Posterior cingulate gyrus (tissue), 11 donors: ENCODE measurements around the gene ALDH3A2.
"Not testable (repeated sequence)": the region's sequence is repeated elsewhere in the genome, so short reads cannot be mapped to it uniquely, and the experiment has no call there.

Experiments used
- DNase-seq, 10 donors: peaks; one replicate each; pipeline versions ENCODE4 v3.0.0 to v3.0.0-alpha.2; 2020 to 2021; ENCODE audit warnings: mixed read lengths in 3 of 10
- intact Hi-C: fragments of 100-400 bp; cut with DNase I; formaldehyde crosslinking; loops from one replicate; pipeline ENCODE4 v1.15.1; 2023

The ALDH3A2 gene

DNA sequence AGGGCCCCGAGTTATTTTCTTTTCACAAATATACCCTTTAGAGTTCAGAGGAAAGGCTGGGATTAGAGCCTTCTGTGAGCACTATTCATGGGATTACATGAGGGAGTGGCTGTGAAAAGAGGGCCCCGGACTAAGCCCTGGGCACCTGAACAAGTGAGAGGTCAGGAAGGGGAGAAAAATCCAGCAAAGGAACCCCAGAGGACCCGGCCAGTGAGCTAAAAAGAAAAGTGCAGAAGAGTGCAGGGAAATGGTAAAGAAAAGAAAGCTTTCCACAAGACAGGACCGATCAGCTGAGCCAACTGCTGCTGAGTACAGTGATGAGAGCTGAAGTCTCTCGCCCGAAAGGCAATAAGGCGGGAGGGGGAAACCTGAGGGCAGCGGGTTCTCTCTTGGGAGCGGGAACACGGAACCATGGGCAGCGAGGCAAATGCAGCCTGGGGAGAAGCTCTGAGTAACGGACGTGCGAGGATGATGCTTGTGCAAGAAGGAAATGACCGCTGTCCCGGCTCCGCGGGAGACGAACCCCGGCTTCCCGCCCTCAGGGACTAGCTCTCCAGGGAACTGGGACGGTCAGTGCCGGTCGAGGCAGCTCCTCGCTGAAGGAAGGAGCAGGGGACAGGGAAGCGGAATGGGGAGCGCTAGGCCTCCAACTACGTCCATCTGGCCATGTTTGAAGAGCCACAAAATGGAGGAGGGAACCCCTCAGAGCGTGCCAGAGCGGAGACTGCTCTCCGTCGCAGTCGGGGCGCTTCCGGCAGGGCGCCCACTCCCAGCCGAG lies 665 bp upstream of the ALDH3A2 start:
- DNase-seq = peak; percentile 55 to 95 (median 68)
- intact Hi-C loops = loop anchor here (2.0 to 10.0 kb wide), 4 partner anchors 104 to 283 kb away; partner anchors contain the start of gene B9D1

DNA sequence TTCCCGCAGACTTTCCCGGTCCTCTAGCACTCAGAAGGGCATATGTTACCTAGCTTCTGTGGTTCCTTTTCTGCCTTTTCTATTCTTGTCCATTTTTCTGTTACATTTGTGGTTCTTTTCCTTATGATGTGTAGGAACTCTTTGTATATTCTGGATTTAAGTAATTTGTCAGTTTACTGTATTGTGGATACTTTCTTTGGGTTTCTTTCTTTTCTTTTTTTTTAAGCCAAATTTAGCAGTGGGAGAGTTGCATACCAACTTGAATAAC lies 657 bp downstream of the ALDH3A2 start:
- no peak for DNase-seq
- intact Hi-C loops = loop anchor here (5.0 to 10.0 kb wide), 3 partner anchors 103 to 284 kb away; partner anchors contain the start of gene B9D1

DNA sequence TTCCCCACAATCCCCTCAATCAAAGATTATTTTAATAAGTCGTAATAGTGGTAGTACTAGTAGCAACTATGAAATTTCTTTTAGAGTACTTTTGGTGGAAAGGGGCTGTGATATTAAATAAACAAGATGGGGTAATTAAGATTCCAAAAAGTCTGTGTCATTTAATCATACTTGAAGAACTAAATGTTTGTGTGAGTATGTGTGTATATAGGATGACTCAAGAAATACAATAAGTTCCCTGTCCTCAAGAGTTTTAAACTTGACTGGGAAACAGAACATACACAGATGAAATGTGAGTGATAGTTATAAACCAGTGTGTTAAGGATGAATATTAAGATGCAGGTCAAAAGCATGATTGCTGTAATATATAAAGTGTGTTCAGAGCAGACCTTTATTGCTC lies 2.3 kb downstream of the ALDH3A2 start:
- DNase-seq = no peak
- intact Hi-C loops = no loop called here

DNA sequence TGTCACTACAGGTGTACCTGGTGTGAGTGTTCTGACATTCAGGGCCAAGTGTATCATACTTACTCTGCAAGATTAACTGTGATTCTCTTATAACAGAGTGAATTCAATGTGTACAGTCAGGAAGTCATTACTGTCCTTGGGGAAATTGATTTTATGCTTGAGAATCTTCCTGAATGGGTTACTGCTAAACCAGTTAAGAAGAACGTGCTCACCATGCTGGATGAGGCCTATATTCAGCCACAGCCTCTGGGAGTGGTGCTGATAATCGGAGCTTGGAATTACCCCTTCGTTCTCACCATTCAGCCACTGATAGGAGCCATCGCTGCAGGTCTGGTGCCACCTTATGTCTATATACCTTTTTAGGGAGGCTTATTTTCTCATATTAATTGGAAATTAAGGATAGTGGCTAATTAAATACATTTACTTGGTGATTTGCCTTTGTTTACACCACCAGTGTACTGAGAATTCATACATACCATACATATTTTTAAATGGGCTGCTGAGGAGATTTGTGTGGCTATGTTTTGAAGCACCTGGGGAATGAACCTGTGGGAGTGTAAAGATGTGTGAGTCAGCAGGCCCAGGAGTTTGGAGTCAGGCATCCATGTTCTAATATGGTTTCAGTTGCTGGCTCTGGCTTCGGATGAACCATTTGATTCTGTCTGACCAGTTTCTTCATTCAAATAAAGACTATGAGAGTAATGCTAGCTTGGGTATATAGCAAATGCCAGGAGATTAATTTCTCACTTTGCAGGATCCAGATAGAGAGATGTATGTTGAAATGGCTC lies 3.1 kb downstream of the ALDH3A2 start:
- no peak for DNase-seq
- intact Hi-C loops = no loop called here

DNA sequence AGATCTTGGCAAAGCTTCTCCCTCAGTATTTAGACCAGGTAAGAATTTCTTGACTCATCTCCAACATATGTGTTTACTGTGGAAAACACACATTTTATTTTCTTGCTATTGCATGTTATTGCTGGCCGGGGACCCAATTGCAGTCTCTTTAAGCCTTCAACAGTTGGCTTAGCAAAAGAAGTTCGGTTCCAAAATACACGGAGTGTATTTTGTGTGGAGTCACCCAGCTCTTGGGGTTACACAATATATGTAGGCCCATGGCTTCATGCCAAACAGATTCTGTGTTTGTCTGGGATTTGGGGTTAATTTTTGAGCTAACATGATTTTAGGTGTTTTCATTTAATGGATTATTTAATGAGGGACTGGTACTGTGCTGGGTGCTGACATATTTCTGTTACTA lies 4.0 kb downstream of the ALDH3A2 start:
- no peak for DNase-seq
- intact Hi-C loops = no loop called here

DNA sequence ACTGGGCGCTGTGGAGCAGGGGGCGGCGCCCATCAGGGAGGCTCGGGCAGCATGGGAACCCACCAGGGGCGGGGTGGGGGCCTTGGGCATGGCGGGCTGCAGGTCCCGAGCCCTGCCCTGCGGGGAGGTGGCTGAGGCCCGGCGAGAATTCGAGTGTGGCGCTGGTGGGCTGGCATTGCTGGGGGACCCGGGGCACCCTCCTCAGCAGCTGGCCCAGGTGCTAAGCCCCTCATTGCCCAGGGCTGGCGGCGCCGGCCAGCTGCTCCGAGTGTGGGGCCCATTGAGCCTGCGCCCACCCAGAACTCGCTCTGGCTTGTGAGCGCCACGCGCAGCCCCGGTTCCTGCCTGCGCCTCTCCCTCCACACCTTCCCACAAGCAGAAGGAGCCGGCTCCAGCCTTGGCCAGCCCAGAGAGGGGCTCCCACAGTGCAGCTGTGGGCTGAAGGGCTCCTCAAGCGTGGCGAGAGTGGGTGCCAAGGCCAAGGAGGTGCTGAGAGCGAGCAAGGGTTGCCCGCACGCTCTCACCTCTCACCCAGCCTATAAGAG lies 5.9 kb downstream of the ALDH3A2 start:
- intact Hi-C loops = no loop called here
- DNase-seq = peak in 1 of 10 donors; percentile 78

DNA sequence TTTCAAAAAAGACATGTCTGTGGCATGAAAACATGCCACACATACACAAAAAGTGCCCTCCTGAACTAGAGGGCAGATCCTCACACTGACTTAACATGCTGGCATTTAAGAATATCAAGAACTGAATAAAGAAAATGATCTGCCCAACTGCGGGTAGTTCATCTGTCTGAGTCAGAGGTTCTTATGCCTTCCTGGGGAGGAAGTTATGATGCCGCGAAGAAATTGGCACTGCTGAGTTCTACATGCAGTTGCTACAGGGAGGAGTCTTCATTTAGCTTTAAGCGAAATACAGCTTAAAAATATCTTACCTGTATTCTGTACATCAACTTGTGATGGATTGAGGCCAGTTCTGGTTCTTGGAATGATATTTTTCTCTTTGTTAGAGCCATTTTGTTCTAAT lies 6.3 kb downstream of the ALDH3A2 start:
- intact Hi-C loops = no loop called here
- DNase-seq = no peak

DNA sequence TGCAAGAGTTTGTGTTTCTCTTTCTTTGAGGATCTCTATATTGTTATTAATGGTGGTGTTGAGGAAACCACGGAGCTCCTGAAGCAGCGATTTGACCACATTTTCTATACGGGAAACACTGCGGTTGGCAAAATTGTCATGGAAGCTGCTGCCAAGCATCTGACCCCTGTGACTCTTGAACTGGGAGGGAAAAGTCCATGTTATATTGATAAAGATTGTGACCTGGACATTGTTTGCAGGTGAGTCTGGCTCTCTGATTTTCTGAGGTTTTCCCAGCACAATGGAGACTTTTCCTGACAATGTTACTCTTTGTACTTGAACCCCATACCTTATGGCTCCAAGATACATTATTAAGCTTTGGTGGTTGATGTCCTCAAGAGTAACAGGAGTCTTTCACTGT lies 7.8 kb downstream of the ALDH3A2 start:
- intact Hi-C loops = no loop called here
- no peak for DNase-seq

DNA sequence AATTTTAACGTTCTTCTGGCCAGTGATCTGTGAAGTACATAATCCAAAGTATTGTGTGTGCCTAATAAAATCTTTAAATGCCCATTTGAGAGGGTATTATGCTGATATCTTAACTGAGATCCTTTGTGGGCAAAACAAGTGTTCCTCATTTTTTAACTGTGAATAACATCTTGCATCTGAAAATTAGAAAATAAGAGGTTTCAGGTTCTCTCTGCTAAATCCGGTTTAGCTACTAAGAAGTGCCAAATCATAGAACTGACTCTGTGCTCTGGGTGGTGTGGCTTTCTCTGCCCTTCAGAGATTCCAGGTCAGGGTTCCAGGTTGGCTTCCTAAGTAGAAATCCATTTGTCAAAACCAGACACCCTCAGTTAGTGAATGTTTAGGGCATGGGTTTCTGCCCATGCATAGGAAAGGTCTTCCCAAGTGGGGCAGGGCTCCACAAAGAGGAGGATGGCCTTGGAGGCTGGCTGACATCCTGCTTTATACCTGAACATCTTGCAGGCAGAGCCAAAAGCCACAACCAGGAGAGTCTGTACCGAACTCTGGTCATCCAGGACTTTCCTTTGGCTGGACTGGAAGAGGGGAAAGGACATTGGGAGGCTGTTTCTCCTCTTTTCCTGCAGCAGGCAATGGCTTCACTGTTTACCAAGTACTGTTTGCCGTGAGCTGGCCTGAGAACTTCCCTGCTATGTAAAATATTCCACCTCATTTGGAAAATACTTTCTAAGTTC lies 8.5 kb downstream of the ALDH3A2 start:
- no peak for DNase-seq
- intact Hi-C loops = no loop called here

DNA sequence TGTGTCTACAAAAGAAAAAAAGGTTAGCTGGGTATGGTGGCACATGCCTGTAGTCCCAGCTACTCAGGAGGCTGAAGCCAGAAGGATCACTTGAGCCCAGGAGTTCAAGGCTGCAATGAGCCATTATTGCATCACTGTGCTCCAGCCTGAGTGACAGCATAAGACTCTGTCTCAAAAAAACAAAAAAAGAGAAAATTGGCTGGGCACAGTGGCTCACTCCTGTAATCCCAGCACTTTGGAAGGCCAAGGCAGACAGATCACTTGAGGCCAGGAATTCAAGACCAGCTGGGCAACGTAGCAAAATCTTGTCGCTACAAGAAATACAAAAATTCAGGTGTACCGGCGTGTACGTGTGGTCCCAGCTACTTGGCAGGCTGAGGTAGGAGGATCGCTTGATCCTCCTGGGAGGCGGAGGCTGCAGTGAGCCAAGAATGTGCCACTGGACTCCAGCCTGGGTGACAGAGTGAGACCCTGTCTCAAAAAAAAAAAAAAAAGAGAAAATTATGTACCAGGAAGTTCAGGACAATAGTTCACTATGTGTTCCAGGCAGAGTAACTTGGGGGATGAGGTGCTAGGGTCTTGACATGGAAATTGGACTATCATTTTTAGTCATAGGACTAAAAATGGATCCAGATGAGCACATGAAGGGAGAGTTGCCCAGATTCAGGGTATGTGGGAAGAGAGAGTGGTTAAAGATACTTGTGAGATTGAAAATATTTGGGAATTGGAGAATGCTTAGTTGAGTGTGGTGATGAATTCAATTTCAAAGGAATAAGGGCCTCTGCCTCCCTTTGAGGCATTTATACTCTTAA lies 11.0 kb downstream of the ALDH3A2 start:
- no peak for DNase-seq
- intact Hi-C loops = loop anchor here (10.0 kb wide), 1 partner anchor 55 kb away; the partner anchor contains the start of gene SLC47A2

DNA sequence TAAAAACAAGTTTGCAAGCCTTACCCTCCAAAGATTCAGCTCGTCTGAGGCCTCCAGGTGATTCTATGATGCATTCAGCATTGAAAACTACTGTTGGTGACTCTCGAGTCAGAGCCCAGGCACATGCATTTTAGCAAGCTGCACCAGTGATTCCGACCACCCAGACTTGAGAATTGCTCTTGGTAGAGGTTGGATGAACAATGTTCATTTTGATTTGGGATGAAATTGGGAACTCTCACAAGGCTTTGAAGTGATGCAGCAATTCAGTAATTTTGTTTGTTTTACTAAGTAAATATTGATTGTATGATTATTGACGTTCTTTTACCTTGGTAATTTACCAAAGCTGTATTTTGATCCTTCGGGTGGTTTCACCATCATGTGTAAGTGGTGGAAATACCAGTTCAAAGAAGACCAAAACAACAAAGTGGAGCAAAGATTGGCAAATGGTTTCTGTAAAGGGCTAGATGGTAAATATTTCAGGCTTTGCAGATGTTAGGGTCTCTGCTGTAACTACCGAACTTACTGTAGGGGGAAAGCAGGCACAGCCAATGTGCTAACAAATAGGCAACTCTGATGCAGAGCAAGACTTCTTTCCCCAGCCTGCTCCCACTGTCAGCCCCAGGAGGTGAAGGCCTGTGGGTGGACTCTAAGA lies 11.8 kb downstream of the ALDH3A2 start:
- DNase-seq = no peak
- intact Hi-C loops = loop anchor here (10.0 kb wide), 1 partner anchor 54 kb away; the partner anchor contains the start of gene SLC47A2

DNA sequence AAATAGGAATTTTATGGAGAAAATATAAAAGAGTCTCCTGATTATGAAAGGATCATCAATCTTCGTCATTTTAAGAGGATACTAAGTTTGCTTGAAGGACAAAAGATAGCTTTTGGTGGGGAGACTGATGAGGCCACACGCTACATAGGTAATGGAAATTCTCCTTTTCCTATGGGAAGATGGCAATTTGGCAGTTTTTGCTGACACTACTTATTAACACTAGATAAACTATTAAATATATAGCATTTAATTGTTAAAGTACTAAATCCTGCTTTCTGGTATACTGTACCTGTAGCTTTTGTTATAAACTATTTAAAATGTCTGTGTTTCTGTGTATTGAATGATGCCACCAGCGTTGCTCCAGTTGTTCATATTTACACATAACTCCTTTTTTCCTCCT lies 12.6 kb downstream of the ALDH3A2 start:
- no peak for DNase-seq
- intact Hi-C loops = loop anchor here (10.0 kb wide), 1 partner anchor 54 kb away; the partner anchor contains the start of gene SLC47A2

DNA sequence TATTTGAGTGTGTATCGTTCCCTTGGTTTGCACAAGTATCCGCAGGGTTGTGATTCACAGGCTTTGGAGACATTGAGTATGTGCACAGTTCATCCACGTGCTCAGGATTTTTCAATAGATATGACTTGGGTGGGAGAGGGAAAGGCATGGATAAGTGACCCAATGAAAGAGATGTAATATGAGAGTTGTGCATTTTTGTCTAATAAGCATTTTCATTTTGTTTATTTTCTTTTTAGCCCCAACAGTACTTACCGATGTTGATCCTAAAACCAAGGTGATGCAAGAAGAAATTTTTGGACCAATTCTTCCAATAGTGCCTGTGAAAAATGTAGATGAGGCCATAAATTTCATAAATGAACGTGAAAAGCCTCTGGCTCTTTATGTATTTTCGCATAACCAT lies 14.5 kb downstream of the ALDH3A2 start:
- DNase-seq = no peak
- intact Hi-C loops = loop anchor here (10.0 kb wide), 1 partner anchor 52 kb away; the partner anchor contains the start of gene SLC47A2

DNA sequence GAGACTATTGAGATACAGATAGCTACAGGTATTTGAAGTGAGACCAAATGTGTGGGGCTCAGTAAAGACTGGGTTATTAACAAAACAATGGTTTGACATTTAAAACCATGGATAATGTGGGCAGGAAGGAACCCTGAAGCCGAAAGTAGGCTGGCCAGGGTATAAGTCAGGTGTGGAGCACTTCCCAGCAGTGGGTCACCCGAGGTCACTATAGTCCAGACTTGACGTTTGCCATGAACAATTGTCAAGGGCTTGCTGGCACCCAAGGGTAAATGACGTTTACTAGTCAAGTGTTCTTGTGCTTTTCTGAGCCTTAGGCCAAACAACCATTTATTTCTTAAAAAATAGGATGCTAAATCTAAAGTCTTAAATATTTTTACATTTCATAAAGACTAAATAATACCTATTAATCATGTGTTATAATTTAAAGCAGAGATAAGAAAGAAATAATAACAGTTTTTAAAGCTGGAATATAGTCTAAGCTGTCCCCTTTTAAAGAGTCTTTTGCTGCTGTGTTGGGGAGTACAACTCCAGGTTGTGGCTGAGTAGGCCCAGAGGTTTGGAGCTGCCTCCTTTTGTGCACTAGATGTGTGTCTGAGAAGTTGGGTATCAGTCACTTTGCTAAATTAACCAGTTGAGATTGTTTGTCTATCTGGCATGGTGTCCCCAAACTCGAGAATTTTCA lies 15.7 kb downstream of the ALDH3A2 start:
- no peak for DNase-seq
- intact Hi-C loops = loop anchor here (10.0 kb wide), 1 partner anchor 51 kb away; the partner anchor contains the start of gene SLC47A2

DNA sequence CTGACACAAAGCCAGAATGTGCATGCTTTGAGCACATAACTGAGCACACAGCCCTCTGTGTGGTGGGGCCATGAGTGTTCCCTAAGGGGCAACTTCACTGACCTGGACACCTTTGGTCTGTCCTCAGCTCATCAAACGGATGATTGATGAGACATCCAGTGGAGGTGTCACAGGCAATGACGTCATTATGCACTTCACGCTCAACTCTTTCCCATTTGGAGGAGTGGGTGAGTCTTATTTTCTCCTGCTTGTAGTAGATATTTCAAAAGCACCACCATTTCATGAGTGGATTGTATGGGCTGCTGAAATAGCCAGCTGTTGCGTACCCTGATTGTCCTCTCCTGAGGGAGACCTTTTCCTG lies 16.2 kb downstream of the ALDH3A2 start:
- intact Hi-C loops = loop anchor here (10.0 kb wide), 1 partner anchor 50 kb away; the partner anchor contains the start of gene SLC47A2
- no peak for DNase-seq

DNA sequence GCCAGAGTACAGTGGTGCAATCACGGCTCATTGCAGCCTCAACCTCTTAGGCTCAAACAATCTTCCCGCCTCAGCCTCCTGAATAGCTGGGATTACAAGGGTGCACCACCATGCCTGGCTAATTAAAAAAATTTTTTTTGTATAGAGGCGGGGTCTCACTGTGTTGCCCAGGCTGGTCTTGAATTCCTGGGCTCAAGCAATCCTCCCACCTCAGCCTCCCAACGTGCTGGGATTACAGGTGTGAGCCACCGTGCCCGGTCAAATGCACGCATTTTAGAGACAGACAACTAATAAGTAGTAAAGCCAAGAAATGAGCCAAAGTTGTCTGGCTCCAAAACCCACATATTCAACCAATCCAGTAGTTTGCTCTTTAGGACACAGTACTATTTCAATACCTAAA lies 21.1 kb downstream of the ALDH3A2 start:
- intact Hi-C loops = loop anchor here (10.0 kb wide), 1 partner anchor 45 kb away; the partner anchor contains the start of gene SLC47A2

DNA sequence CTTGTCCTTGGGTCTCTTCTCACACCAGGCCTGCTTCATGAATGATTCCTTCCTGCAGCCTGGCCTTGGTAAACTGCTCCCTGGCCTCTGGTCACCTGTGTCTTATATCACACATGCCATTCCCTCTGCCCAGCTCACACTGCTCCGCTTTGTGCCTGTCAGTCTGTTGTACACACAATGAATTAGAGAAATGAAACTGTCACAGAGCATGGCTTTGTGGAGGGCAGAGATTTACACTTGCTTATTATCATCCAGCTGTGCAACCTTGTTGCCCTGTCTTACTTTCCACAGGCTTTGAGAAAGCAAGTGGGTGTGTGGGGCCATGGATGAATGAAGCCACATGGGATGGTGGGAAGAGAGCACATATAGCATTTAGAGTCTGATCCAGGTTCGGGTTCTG lies 22.4 kb downstream of the ALDH3A2 start:
- intact Hi-C loops = no loop called here
- peak in 1 of 10 donors; percentile 43 for DNase-seq

More for the DNA sequence above, 21.1 kb downstream of the ALDH3A2 start:
- not testable (repeated sequence) for DNase-seq

DNA sequence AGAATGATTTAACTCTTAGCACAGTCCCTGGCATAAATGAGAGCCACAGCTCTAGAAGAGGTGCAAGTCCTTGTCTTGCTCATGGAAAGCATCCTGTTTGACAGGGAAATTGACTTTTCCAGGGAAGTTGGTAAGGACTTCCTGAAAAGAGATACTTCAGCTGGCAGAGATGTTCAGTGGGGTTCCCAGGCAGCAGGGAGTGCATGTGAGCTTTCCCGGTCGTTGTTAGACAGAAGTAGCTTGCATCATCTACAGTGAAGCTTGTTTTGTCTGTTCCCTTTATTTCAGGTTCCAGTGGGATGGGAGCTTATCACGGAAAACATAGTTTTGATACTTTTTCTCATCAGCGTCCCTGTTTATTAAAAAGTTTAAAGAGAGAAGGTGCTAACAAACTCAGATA lies 22.9 kb downstream of the ALDH3A2 start:
- intact Hi-C loops = no loop called here
- no peak for DNase-seq
